Measurements from ENCODE around the gene GLRX3. TPM values are rescaled to one million over a fixed set of nuclear protein-coding genes. Genes with fewer than 3 reads are reported as not detected.

The GLRX3 gene
- total RNA-seq, 1 experiment from 2014 or later: 182 TPM

DNA sequence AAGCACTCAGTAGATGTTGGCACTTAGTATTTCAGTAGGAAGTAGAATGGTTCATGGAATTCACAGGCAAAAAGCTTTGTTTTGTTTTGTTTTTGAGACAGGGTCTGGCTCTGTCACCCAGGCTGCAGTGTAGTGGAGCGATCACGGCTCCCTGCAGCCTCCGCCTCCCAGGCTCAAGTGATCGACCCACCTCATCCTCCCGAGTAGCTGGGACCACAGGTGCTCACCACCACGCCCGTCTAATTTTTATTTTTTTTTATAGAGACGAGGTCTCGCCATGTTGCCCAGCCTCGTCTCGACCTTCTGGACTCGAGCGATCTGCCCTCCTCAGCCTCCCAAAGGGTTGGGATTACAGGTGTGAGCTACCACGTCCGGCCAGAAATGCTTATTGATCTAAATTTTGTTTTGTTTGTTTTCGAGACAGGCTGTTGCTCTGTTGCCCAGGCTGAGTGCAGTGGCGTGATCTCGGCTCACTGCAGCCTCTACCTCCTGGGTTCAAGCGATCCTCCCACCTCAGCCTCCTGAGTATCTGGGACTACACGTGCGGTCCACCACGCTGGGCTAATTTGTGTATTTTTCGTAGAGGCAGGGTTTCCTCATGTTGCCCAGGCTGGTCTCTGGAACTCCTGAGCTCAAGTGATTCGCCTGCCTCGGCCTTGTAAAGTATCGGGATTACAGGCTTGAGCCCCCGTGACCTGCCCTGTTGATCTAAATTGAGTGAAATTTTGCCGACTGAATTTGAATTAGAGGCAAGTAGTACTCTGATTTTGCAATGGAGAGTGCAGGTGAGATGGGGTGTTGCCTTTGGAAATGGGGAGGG lies 1.7 kb downstream of the GLRX3 start:
- no peak for DNase-seq (ENCODE audit: low read depth)

DNA sequence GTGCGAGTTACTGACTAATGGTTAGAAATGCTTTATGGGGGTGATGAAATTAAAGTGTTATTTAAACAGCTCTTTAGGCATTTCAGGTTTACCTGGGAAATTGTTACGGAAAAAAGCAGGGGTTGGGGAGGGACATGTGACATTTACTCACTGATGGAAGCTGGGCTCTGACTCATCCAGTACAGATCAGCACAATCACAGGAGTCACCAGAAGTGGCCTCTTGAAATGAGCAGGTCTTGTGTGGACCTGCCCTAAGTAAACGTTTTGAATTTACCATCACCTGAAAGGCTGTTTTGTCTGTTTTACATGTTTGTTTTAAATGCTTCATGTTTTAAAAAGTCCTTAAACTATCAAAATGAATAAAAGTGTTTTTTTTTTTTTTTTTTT lies 2.3 kb downstream of the GLRX3 start:
- DNase-seq (ENCODE audit: low read depth): peak; percentile 70

DNA sequence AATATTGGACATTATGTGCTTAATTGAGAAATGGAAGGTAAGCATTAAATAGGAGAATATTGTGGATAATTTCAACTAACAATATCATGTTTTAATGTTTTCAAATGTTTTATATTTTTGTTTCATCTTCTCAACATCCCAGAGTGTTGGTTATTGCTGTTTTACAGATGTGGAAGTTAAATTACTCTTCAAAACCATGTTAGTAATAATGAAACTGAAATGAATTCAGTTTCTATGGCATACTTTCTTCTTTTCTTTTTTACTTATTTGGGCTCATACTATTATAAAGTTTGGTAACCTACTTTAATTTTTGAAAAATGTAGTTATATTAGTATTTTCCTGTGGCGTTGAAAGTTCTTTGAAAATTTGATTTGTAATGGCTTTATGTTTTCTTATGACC lies 4.2 kb downstream of the GLRX3 start:
- DNase-seq (ENCODE audit: low read depth): no peak

DNA sequence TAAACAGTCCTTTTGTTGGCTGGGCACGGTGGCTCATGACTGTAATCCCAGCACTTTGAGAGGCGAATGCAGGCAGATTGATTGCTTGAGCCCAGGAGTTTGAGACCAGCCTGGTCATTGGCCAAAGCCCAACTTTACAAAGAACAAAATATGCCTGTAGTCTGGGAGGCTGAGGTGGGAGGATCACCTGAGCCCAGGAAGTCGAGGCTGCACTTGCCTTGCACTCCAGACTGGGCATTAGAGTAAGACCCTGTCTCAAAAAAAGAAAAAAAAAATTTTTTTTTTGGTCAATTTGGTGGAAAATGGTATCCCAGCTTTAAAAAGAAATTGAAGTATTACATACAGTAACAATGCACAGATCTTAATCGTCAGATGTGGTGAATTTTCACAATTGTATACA lies 4.8 kb downstream of the GLRX3 start:
- DNase-seq (ENCODE audit: low read depth): no peak

DNA sequence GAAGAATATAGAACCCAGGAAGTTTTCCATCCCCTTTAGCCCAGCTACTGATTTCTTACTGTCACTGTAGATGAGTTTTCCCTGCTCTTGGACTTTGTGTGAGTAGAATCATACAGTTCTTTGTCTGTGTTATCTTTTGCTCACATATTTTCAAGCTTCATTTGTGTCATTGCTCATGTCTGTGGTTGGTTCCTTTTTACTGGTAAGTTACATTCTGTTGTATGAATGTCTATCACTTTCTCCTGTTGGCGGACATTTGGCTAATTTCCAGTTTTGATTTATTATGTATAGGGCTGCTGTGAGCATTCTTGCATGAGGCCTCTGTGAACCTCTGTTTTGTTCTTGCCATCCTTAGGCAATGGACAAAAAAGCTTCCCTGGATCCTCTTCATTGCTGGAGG lies 5.3 kb downstream of the GLRX3 start:
- DNase-seq (ENCODE audit: low read depth): no peak

DNA sequence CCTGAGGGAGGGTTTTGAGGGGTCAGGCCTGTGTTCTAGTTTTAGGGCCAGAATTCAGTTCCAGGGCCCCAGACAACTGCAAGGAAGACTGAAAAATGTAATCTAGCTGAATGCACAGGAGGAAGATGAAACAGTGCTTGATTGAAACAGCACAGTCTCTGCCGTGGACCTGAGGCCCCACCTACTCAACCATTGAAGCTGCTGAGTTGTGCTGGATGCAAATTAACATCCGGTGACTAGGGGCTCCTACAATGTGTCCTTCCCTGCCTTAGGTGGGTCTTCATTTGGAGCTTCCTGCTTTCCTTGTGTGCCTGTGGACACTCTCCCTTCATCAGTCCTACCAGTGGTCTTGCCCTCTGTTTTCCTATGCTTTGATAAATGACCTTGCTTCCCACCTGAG lies 5.7 kb downstream of the GLRX3 start:
- DNase-seq (ENCODE audit: low read depth): no peak

DNA sequence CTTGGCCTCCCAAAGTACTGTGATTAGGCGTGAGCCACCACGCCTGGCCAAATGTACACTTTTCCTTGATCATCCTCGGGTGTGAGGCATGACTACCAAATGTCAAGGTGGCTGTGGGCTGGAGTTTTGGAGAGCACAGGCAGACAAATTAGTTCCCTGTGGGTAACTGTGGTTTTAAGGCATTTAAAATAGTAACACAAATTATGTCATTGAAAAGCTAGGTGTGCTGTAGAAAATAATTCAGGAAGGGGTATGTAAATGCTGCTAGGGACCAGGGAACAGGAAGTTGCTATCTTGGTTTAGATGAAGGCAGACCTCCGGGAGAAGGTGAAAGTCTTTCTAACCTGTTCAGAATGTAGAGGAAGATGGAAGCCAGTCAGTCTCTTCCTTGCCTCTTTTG lies 9.9 kb downstream of the GLRX3 start:
- DNase-seq (ENCODE audit: low read depth): no peak

DNA sequence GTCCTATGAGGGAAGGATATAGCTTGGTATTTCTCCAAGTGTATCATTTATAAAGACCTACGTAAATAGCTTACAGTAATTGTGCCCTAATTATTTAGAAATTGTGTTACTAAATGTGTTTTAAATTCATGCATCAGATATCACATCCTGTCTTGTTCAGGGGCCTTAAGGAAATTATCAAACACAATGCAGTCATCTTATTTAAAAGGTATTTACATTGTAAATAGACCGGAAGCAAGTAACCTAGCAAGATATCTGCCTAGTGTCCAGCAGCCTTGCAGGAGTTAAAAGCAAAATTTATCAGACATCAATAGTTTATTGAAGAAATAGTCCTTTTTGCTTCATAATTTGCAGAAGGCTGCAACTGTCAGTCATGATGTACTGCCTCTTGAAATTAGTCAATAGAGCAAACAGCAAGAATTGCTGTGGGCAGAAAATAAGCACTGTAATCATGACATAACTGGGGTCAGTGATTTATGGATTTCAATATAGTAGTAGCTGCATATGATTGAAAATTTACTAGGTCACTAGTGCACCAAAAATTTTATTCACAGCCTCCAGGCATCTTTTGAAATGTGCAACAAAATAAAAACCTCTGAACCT lies 23.1 kb downstream of the GLRX3 start:
- DNase-seq (ENCODE audit: low read depth): no peak

DNA sequence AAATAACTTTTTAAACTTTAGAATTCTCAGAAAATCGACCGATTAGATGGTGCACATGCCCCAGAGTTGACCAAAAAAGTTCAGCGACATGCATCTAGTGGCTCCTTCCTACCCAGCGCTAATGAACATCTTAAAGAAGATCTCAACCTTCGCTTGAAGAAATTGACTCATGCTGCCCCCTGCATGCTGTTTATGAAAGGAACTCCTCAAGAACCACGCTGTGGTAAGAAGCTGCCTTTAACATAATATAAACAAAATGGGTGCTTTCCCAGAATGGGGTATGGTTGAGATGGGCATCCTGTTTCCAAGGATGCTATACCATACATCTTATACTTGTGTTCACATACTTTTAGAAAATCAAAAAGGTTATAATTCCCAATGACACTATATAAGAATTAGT lies 24.6 kb downstream of the GLRX3 start:
- no peak for DNase-seq (ENCODE audit: low read depth)

DNA sequence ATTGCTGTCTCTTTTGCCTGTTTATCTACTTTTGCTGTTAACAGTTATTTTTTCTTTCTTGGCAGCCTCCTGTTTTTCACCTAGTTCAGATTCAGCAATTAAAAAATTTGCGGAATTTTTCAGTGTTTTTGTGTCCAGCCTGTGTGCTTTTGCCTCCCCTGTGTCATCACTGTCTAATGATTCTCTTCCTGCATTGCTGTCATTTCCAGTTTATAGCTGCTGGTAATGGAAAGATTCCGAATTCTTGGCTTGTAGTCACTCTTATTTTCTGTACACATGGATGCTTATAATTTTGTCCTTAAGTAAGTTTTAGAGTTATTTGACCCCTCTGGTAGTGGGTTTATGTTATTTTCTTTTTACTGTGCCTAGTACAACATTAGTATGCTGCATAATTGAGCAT lies 25.1 kb downstream of the GLRX3 start:
- DNase-seq (ENCODE audit: low read depth): no peak

DNA sequence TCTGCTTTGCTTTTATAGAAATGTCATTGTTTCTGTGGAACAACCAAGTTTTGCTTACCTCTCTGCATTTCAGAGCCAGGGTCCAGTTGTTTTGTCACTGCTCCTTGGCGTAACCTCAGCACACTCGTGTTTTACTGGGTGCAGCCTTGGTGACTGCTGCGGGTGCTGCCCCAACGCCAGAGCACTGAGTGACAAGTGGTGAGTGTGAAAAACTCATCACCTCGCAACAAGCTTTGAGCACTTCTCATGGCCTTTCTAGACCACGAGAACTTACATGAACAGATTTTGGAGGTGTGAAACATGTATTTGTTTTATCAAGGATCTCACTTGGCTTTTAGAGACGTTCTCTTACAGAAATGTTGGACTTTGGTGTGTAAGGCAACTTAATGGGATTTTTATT lies 31.0 kb downstream of the GLRX3 start:
- DNase-seq (ENCODE audit: low read depth): no peak

DNA sequence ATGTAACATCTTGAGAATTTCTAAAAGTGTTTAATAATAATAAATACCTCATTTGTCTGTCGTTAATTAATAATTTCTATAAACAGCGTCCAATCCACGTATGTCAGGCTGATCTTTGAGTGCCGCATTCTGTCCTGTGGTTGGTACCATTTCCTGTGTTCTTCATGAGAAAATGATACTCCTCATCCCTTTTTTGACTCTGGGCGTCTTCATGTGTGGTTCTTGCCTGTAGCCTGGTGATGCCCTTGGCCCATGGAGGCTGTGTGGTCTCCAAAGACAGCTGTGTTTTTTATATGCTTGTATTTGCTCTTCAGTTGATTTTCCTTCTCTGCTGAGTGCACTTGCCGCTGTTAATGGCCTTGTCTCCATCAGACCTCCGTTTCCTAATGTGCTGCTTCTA lies 31.5 kb downstream of the GLRX3 start:
- no peak for DNase-seq (ENCODE audit: low read depth)

DNA sequence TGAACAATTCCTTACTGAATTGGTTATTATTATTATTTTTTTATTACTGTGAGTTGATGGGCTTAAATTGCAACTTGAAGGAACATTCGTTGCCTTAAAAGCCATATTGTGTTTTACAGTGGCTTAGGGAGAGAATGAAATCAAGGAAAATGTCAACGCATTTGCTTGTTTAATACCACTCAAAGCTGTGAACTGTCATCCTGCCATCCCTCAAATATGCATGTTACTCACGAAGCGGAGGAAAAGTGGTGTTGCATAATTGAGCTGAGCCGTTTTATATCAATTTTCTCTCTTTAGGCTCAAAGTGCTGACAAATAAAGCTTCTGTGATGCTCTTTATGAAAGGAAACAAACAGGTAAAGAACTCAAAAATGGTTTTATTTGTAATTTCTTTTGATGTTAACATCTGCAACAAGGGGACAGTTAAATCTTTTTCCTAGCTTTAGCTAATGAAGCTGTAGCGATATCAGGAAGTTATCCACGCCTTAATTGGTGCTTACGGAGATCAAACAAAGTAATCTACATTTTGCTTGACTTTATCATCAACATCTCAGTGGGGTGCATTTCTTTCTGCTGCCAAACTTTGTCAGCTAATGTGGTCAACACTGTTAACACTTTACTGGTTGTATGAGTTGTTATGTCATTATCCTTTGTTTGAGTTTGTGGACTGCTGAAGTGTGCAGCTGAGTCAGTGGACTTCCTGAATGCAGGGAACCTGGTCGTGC lies 33.1 kb downstream of the GLRX3 start:
- peak; percentile 12 for DNase-seq (ENCODE audit: low read depth)

DNA sequence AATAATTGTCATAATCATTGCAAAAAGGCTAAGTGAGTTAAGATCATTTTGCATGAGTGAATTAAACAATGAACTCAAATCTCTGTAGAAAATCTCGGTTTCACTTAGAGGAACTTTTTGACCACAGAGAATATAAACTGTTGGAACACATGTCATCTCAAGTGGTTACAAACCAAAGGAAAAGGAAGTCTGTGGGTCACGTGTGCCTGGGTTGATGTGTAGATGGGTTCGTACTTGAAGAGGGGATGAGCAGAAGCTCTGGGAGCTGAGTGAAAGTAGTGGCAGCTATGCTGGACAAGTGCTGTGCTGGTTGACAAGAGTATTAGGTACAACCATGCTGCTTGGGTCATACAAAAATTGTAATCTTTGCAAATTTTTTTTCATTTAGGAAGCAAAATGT lies 35.0 kb downstream of the GLRX3 start:
- DNase-seq (ENCODE audit: low read depth): no peak

DNA sequence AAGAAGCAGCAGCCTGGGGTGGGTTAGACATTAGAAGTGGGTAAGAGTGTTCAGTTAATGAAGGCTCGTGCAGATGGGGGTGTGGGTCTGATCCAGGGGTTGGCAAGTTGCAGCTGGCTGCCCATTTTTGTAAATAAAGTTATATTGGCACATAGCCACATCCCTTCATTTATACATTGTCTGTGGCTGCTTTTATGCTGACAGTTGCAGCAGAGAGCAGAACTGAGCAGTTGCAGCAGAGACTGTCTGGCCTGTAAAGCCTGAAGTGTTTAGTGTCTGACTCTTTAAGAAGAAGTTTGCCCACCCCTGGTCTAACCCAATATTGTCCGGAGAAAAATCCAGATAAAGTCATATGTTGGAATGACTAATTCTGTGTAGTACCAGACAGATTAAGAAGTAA lies 38.1 kb downstream of the GLRX3 start:
- DNase-seq (ENCODE audit: low read depth): no peak

DNA sequence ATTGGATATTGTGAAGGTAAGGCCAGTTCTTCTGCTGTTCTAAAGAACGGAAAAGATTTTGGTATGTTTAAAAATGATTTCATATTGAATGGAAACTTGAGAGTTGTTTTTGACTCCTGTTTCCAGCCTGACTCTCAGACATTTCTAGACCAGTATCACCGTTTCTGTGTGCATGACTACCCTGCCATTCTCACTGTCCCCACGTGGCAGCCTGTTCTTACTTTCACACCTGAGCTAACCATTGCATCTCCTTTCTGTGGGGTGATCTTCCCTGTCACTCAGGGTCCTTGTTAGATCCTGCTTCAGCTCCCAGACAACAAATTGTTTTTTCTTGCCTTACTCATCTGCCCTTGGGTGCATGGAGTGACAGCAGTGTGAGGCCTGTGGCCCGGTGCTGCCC lies 38.9 kb downstream of the GLRX3 start:
- no peak for DNase-seq (ENCODE audit: low read depth)

DNA sequence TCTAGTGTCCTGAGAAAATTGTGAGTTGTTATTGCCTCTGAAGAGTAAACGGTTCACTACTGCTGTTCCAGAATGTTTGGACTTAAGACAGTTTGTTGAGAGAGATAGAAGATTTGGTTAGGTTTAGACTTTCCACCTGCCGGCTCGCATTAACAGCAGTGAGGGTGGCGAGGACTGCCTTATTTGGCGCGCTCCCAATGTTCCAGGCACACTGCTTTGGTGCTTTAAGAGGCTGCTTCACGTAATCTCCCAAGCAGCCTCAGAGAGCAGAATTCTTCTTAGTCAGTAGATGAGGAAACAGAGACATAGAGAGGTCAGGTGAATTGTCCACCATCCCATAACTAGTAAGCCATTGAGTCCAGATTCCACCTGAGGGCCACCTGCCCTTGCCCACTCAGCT lies 41.1 kb downstream of the GLRX3 start:
- DNase-seq (ENCODE audit: low read depth): no peak

DNA sequence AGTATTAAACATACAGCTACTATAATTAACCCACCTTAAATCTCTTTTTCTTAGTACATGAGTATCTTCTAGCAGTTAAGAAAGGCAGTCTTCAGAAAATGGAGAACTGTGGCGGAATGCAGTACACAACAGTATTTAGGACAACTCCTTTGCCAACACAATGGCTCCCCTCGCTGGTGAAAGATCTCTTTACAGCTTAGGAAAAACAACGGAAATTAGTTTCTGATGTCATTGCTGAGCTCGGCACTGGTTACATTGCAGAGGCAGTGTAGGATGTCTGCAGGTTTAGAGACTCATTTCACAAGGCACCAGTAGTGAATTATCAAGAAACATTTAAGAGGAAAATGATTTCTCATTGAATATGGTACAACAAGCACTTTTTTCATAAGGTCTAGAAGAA lies 43.4 kb downstream of the GLRX3 start:
- peak; percentile 32 for DNase-seq (ENCODE audit: low read depth)

DNA sequence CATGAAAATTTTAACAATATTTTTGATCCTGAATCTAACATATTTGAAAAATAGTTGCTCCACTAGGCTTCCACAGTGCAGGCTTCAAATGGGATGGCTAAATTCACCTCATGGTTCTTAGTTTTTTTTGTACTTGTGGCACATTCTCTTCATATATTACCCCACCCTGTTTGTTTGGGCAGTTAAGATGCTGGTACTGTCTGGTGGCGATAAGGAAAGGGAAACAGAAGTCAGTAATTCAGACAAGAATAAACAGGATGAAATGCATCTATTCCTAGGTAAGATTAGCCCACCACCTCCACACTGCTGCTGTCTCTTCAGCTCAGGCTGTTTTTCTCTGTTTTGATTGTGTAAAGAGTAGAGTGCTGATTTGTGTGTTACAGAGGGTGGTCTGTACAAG lies 44.2 kb downstream of the GLRX3 start:
- DNase-seq (ENCODE audit: low read depth): no peak

DNA sequence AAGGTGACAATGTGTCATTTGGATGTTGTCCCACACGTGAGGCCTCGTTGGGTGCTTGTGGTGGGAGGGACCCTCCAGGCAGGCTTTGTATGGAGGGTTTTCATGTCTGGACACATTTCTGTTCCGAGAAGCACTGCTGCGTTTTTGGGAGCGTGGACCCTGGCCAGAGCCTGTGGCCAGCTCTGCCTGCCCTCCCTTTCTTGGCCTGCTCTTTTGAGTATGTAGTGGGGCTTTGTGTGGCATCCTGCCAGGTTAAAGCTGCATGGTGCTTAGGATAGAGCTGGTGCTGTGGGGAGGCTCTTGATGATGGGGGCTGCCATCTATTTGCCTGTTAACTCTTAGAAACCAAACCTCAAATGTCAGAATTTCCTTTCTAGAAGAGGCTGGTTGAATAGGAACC lies 45.7 kb downstream of the GLRX3 start:
- DNase-seq (ENCODE audit: low read depth): no peak

DNA sequence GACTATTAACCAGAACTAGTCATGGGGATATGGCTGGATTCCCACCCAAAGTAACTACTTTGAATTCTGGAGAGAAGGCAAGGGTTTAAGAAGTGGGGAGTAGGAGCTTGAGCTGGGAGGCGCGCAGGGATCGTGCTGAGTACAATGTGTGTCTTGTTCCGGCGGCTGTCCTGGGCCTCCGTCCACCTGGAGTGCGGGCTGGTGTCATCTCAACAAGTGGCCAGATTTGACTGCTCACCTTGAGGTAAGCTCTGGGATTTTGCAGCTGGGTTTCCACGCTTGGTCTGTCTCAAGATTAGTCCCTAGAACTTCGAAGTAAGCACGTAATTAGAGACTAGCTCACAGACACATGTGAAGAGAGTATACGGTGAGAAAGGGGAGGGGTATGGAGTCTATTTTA lies 49.4 kb downstream of the GLRX3 start:
- no peak for DNase-seq (ENCODE audit: low read depth)

Measured in HT1080 (cell line).